22Rv1 (cell line): Measurements from ENCODE around the gene ZBTB5.

Experiments used
- CTCF ChIP-seq: fragments of 450-650 bp; IDR thresholded peaks from 2 replicates; pipeline ENCODE4 v1.5.1; 2017; ENCODE audit warnings: mild to moderate bottlenecking
- ZFX ChIP-seq: fragments of 450-650 bp; IDR thresholded peaks from 2 replicates; pipeline ENCODE4 v1.6.1; 2017; ENCODE audit warnings: antibody characterized with exemption, borderline replicate concordance

GRCh38 chr9:37421914-37422288, 43.3 kb downstream of the ZBTB5 start:
- no peak for TF ChIP-seq CTCF
- TF ChIP-seq ZFX: no peak
